LNCAP (cell line): ENCODE data around the gene ALOX12.

Source experiments
- TF ChIP-seq, protein P1 (sequence below): fragments of 450-650 bp; IDR thresholded peaks from 2 replicates; pipeline ENCODE4 v1.5.1; 2017; ENCODE audit warnings: mild to moderate bottlenecking

Gene ALOX12

DNA sequence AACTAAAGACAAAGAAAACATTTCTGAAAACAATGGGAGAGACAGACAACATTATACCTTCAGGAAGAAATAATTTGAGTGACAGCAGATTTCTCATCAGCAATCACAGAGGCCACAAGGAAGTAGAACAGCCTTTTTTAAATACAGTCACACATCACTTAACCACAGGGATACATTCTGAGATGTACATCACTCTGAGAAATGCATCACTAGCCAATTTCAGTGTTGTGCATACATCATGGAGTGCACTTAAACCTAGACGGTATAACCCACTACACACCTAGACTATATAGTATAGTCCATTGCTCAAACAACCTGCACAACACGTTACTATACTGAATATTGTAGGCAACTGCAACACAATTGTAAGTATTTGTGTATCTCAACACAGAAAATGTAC, 24.9 kb upstream of the ALOX12 start:
- TF ChIP-seq, protein P1, sequence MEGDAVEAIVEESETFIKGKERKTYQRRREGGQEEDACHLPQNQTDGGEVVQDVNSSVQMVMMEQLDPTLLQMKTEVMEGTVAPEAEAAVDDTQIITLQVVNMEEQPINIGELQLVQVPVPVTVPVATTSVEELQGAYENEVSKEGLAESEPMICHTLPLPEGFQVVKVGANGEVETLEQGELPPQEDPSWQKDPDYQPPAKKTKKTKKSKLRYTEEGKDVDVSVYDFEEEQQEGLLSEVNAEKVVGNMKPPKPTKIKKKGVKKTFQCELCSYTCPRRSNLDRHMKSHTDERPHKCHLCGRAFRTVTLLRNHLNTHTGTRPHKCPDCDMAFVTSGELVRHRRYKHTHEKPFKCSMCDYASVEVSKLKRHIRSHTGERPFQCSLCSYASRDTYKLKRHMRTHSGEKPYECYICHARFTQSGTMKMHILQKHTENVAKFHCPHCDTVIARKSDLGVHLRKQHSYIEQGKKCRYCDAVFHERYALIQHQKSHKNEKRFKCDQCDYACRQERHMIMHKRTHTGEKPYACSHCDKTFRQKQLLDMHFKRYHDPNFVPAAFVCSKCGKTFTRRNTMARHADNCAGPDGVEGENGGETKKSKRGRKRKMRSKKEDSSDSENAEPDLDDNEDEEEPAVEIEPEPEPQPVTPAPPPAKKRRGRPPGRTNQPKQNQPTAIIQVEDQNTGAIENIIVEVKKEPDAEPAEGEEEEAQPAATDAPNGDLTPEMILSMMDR, result no peak

GRCh38 chr17:6981426-6981825, 14.4 kb upstream of the ALOX12 start:
- TF ChIP-seq, protein P1, result no peak

DNA sequence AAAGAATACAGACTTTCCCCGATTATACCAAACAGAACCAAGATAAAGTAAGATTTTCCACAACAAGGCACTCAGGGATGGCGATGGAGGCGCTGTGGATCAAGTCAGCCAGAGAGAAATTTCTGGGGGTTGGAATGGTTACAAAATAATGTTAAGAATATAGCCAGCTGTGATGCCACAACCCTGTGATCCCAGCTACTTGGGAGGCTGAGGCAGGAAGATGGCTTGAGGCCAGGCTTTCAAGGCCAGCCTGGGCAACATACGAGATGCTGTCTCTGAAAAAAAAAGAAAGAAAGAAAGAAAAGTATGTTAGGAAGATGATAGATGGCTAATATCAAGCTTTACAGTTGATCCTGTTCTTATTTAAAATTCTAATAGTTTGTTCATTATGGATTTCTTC, 10.6 kb upstream of the ALOX12 start:
- TF ChIP-seq, protein P1, result no peak

- TF ChIP-seq, protein P1, result no peak
Observed at GRCh38 chr17:6986676-6987075, 9.2 kb upstream of the ALOX12 start.

- TF ChIP-seq, protein P1, result no peak
Observed at GRCh38 chr17:6989779-6990178, 6.1 kb upstream of the ALOX12 start.

GRCh38 chr17:6994118-6994598, 1.7 kb upstream of the ALOX12 start:
- TF ChIP-seq, protein P1, result no peak

DNA sequence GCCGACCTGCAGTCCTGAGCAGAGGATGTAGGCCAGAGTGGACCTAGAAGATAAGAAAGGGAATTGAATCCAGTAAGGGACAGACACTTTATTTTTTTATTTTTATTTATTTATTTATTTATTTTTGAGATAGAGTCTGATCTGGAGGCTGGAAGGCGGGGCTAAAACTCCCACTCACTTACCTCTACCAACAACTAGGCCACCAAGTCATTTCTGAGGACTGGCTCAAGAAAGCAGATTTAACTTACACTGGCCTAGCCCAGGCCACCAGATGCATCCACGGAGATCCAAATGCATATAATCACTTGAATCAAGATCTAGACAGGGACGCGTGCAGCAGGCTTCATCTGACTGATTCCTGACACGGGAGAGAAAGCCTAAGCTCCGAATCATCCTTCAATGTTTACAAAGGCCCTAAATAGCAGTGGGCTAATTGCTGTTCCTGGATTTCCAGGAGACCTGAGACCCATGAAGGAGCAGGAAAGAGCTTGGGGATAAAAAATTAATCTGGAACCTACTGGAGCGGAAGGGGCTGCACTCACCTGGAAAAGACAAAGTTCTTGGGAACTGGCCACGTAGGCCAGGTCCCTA, 1.1 kb upstream of the ALOX12 start:
- TF ChIP-seq, protein P1, result no peak
